HL-60 (cell line): ENCODE results near the gene HPS3.
"Not testable (repeated sequence)": the region's sequence is repeated elsewhere in the genome, so short reads cannot be mapped to it uniquely, and the experiment has no call there.

ENCODE experiments used
- CTCF ChIP-seq: IDR thresholded peaks from one replicate; pipeline ENCODE4 v1.5.1; 2011; ENCODE audit warnings: low read length, control low read depth, inconsistent platforms; ENCODE audit not compliant: insufficient read depth
- TF ChIP-seq, protein P1 (sequence below): IDR thresholded peaks from 2 replicates; pipeline ENCODE4 v1.6.1; 2012; ENCODE audit warnings: low read depth; ENCODE audit not compliant: insufficient replicate concordance

GRCh38 chr3:149219380-149220121 lies 90.1 kb downstream of the HPS3 start:
- TF ChIP-seq, protein P1, sequence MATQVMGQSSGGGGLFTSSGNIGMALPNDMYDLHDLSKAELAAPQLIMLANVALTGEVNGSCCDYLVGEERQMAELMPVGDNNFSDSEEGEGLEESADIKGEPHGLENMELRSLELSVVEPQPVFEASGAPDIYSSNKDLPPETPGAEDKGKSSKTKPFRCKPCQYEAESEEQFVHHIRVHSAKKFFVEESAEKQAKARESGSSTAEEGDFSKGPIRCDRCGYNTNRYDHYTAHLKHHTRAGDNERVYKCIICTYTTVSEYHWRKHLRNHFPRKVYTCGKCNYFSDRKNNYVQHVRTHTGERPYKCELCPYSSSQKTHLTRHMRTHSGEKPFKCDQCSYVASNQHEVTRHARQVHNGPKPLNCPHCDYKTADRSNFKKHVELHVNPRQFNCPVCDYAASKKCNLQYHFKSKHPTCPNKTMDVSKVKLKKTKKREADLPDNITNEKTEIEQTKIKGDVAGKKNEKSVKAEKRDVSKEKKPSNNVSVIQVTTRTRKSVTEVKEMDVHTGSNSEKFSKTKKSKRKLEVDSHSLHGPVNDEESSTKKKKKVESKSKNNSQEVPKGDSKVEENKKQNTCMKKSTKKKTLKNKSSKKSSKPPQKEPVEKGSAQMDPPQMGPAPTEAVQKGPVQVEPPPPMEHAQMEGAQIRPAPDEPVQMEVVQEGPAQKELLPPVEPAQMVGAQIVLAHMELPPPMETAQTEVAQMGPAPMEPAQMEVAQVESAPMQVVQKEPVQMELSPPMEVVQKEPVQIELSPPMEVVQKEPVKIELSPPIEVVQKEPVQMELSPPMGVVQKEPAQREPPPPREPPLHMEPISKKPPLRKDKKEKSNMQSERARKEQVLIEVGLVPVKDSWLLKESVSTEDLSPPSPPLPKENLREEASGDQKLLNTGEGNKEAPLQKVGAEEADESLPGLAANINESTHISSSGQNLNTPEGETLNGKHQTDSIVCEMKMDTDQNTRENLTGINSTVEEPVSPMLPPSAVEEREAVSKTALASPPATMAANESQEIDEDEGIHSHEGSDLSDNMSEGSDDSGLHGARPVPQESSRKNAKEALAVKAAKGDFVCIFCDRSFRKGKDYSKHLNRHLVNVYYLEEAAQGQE, result not testable (repeated sequence)
- TF ChIP-seq CTCF, result not testable (repeated sequence)
